ENCODE data around the gene OPN1LW.
"Not testable (repeated sequence)": the region's sequence is repeated elsewhere in the genome, so short reads cannot be mapped to it uniquely, and the experiment has no call there.

Gene OPN1LW

GRCh38 chrX:154144010-154144409 lies at the start of gene OPN1LW:
Gene OPN1LW, plus strand, starts transcription at chrX:154144243. Its CDS starts 41 bp downstream, at chrX:154144284.
- not testable (repeated sequence) for ATAC-seq

- no peak for ATAC-seq
These were observed 49.2 kb upstream of the OPN1LW start for GRCh38 chrX:154094833-154095232.

- peak; percentile 21 to 33 for ATAC-seq
These were observed 47.7 kb upstream of the OPN1LW start for GRCh38 chrX:154096140-154097002.

GRCh38 chrX:154097003-154097588 lies 46.9 kb upstream of the OPN1LW start:
- peak; percentile 8 to 15 for ATAC-seq

GRCh38 chrX:154097589-154098541 lies 46.2 kb upstream of the OPN1LW start, which contains the start of gene MECP2:
Gene MECP2, minus strand, starts transcription at chrX:154097717.
- peak; percentile 78 to 85 for ATAC-seq

- no peak for ATAC-seq
These were observed 45.5 kb upstream of the OPN1LW start for GRCh38 chrX:154098551-154098950.

- ATAC-seq: no peak
These were observed 30.3 kb upstream of the OPN1LW start for GRCh38 chrX:154113729-154114128.

GRCh38 chrX:154114652-154115051 lies 29.4 kb upstream of the OPN1LW start:
- no peak for ATAC-seq

GRCh38 chrX:154115071-154115470 lies 29.0 kb upstream of the OPN1LW start:
- no peak for ATAC-seq

- ATAC-seq: no peak
These were observed 28.3 kb upstream of the OPN1LW start for GRCh38 chrX:154115750-154116149.

GRCh38 chrX:154116426-154117211 lies 27.4 kb upstream of the OPN1LW start:
- no peak for ATAC-seq

- no peak for ATAC-seq
These were observed 26.5 kb upstream of the OPN1LW start for GRCh38 chrX:154117566-154117965.

GRCh38 chrX:154120567-154120966 lies 23.5 kb upstream of the OPN1LW start:
- no peak for ATAC-seq

GRCh38 chrX:154121207-154121606 lies 22.8 kb upstream of the OPN1LW start:
- ATAC-seq: no peak

GRCh38 chrX:154121961-154122360 lies 22.1 kb upstream of the OPN1LW start:
- no peak for ATAC-seq

GRCh38 chrX:154123241-154124219 lies 20.5 kb upstream of the OPN1LW start:
- ATAC-seq: peak; percentile 35 to 59

- ATAC-seq: no peak
These were observed 18.5 kb upstream of the OPN1LW start for GRCh38 chrX:154125391-154126040.

- ATAC-seq: no peak
These were observed 17.9 kb upstream of the OPN1LW start for GRCh38 chrX:154126101-154126500.

GRCh38 chrX:154131955-154132354 lies 12.1 kb upstream of the OPN1LW start:
- ATAC-seq: no peak

GRCh38 chrX:154132366-154132765 lies 11.7 kb upstream of the OPN1LW start:
- ATAC-seq: no peak

Data from activated CD4-positive, CD25-positive, alpha-beta regulatory T cell treated with anti-CD3 and anti-CD28 coated beads, Interleukin-2, amount 50 U/mL, for 24 hours (primary cell).